SK-N-MC (cell line): Measurements from ENCODE around the gene CCDC187.

Source experiments
- EZH2 ChIP-seq: fragments of 200-600 bp; sonication (generic); IDR thresholded peaks from one replicate; pipeline ENCODE4 v1.6.1; 2017; ENCODE audit warnings: antibody characterized with exemption
- POLR2AphosphoS5 ChIP-seq: IDR thresholded peaks from 2 replicates; pipeline ENCODE4 v1.6.1; 2012; ENCODE audit warnings: mild to moderate bottlenecking, low read depth, low read length, borderline replicate concordance

- TF ChIP-seq EZH2 (no peak), POLR2AphosphoS5 (no peak)
Measured at GRCh38 chr9:136344544-136345280, 40.8 kb upstream of the CCDC187 start.
